NCI-H345 (cell line): ENCODE results near the gene RDH14.

ENCODE experiments used
- DNase-seq: peaks from one replicate; lab custom pipeline; 2025; lab: John Stamatoyannopoulos, UW

Gene RDH14

GRCh38 chr2:18566145-18566769 lies 5.8 kb upstream of the RDH14 start:
- no peak for DNase-seq

- DNase-seq: no peak
Measured at GRCh38 chr2:18560797-18561085, 288 bp upstream of the RDH14 start.

GRCh38 chr2:18559531-18560030 lies 872 bp downstream of the RDH14 start:
- no peak for DNase-seq

GRCh38 chr2:18558458-18558857 lies 2.0 kb downstream of the RDH14 start:
- no peak for DNase-seq

- no peak for DNase-seq
Measured at GRCh38 chr2:18557121-18557520, 3.3 kb downstream of the RDH14 start.

- DNase-seq: no peak
Measured at GRCh38 chr2:18552351-18553077, 7.9 kb downstream of the RDH14 start.

- DNase-seq: no peak
Measured at GRCh38 chr2:18551623-18552022, 8.8 kb downstream of the RDH14 start.

GRCh38 chr2:18551169-18551568 lies 9.3 kb downstream of the RDH14 start:
- no peak for DNase-seq

- DNase-seq: no peak
Measured at GRCh38 chr2:18550433-18550832, 10.0 kb downstream of the RDH14 start.

GRCh38 chr2:18549083-18549482 lies 11.4 kb downstream of the RDH14 start:
- DNase-seq: no peak

- no peak for DNase-seq
Measured at GRCh38 chr2:18548621-18549020, 11.8 kb downstream of the RDH14 start.

GRCh38 chr2:18546567-18546966 lies 13.9 kb downstream of the RDH14 start:
- peak; percentile 94 for DNase-seq

- DNase-seq: peak; percentile 38
Measured at GRCh38 chr2:18545384-18545783, 15.1 kb downstream of the RDH14 start.

GRCh38 chr2:18544171-18544570 lies 16.3 kb downstream of the RDH14 start:
- no peak for DNase-seq

GRCh38 chr2:18540872-18541271 lies 19.6 kb downstream of the RDH14 start:
- DNase-seq: no peak

- no peak for DNase-seq
Measured at GRCh38 chr2:18536697-18537096, 23.8 kb downstream of the RDH14 start.

- no peak for DNase-seq
Measured at GRCh38 chr2:18536100-18536499, 24.4 kb downstream of the RDH14 start.

GRCh38 chr2:18531194-18531593 lies 29.3 kb downstream of the RDH14 start:
- DNase-seq: no peak

- no peak for DNase-seq
Measured at GRCh38 chr2:18527822-18528221, 32.6 kb downstream of the RDH14 start.

GRCh38 chr2:18527326-18527725 lies 33.1 kb downstream of the RDH14 start:
- DNase-seq: no peak

GRCh38 chr2:18526429-18526828 lies 34.0 kb downstream of the RDH14 start:
- DNase-seq: no peak

GRCh38 chr2:18525852-18526251 lies 34.6 kb downstream of the RDH14 start:
- no peak for DNase-seq

- DNase-seq: no peak
Measured at GRCh38 chr2:18525236-18525635, 35.2 kb downstream of the RDH14 start.
